Lung (tissue), 12 donors: Measurements from ENCODE around the gene AHNAK. TPM values are rescaled to one million over a fixed set of nuclear protein-coding genes. Genes with fewer than 3 reads are reported as not detected.

Experiments used
- ATAC-seq: fragments of 200-7000 bp; cut with Tn5 transposase; one replicate; pipeline ENCODE4 v1.9.1; 2020; ENCODE audit warnings: moderate number of reproducible peaks; ENCODE audit not compliant: insufficient read depth, low FRiP score
- DNase-seq, 3 donors: peaks; one replicate each; pipeline ENCODE4 v3.0.0-alpha.2; 2013 to 2017
- H3K27ac ChIP-seq, 2 donors: one replicate each; pipeline ENCODE4 v1.5.1; 2013; ENCODE audit warnings: mild to moderate bottlenecking in 2 of 2, moderate library complexity in 2 of 2, control low read depth in 1 of 2, inconsistent platforms in 1 of 2, low read depth in 1 of 2, low read length in 1 of 2
- H3K27me3 ChIP-seq, 3 donors: one replicate each; pipeline ENCODE4 v1.5.1; 2013; ENCODE audit warnings: low read length in 2 of 3; ENCODE audit not compliant: control insufficient read depth in 3 of 3, insufficient read depth in 3 of 3
- H3K36me3 ChIP-seq, 4 donors: one replicate each; pipeline ENCODE4 v1.5.1; 2013; ENCODE audit warnings: low read length in 4 of 4, mild to moderate bottlenecking in 1 of 4, moderate library complexity in 1 of 4; ENCODE audit not compliant: control insufficient read depth in 4 of 4, insufficient read depth in 4 of 4
- H3K4me1 ChIP-seq, 5 donors: one replicate each; pipeline ENCODE4 v1.5.1; 2013; ENCODE audit warnings: low read length in 5 of 5, mild to moderate bottlenecking in 2 of 5, moderate library complexity in 1 of 5; ENCODE audit not compliant: control insufficient read depth in 5 of 5, insufficient read depth in 5 of 5
- H3K4me3 ChIP-seq: one replicate; pipeline ENCODE4 v1.5.1; 2013; ENCODE audit warnings: mild to moderate bottlenecking, control low read depth, moderate library complexity
- H3K9ac ChIP-seq, 2 donors: one replicate each; pipeline ENCODE4 v1.5.1; 2013; ENCODE audit warnings: low read length in 2 of 2, control low read depth in 1 of 2; ENCODE audit not compliant: insufficient read depth in 1 of 2
- H3K9me3 ChIP-seq, 4 donors: one replicate each; pipeline ENCODE4 v1.5.1; 2013; ENCODE audit warnings: low read length in 3 of 4, mild to moderate bottlenecking in 1 of 4, moderate library complexity in 1 of 4; ENCODE audit not compliant: control insufficient read depth in 4 of 4, insufficient read depth in 3 of 4
- CTCF ChIP-seq: IDR thresholded peaks from 2 replicates; pipeline ENCODE4 v1.5.1; 2012; ENCODE audit warnings: mild to moderate bottlenecking; ENCODE audit errors: control extremely low read depth, extremely low read depth
- WGBS, 2 donors: extraction: QIAGEN DNeasy Blood & Tissue Kit; methylation state at CpG; one replicate each; pipeline ENCODE4 v1.1.7; 2013; 5-methylcytosine and 5-hydroxymethylcytosine counted together
- polyA plus RNA-seq, 2 donors: library from polyadenylated mRNA; stranded (reverse); fragments of 200-250 nt; gene quantifications; one replicate each; pipeline ENCODE4 v1.2.1, GENCODE V29; 2013
- total RNA-seq, 2 donors: library from RNA; depleted of rRNA in 1 of 2; stranded (reverse); fragments of >200 nt in 1 of 2; gene quantifications; one replicate each; pipeline ENCODE4 v1.2.1, GENCODE V29; 2014 to 2021
- donor health status: control.
- donor health status: control.
- donor health status: Bipolar disorder and iron deficiency.
- donor health status: healthy.
- donor health status: DM: yes; HTN: yes; CAD: no.

Gene AHNAK
- total and polyA plus RNA-seq, 4 donors = 66.5 to 707 (median 238) TPM

- ATAC-seq (peak; percentile 15), DNase-seq (peak; percentile 50 to 70 (median 64))
- Histone ChIP-seq H3K27ac (no peak overlapping the region), H3K9me3 (no peaks in the 10 kb centered on the region), H3K36me3 (no peaks in the 10 kb centered on the region), H3K4me3 (no peak overlapping the region), H3K9ac (no peak overlapping the region), H3K27me3 (no peaks in the 10 kb centered on the region), H3K4me1 (peaks cover 4 to 26% (median 17%) of the 10 kb centered on the region in 5 donors)
- TF ChIP-seq CTCF = no peak
- 69 to 79% methylated on average over 15 of the region's 15 CpGs for WGBS, 2 donors
Measured at GRCh38 chr11:62504158-62504973, 42.2 kb downstream of the AHNAK start.

GRCh38 chr11:62502030-62502730, 44.4 kb downstream of the AHNAK start:
- Histone ChIP-seq H3K4me1 (peaks cover 0 to 23% (median 13%) of the 10 kb centered on the region in 5 donors), H3K27ac (peak overlapping the region; percentile 60 to 77), H3K27me3 (no peaks in the 10 kb centered on the region), H3K9me3 (no peaks in the 10 kb centered on the region), H3K36me3 (no peaks in the 10 kb centered on the region), H3K9ac (no peak overlapping the region), H3K4me3 (no peak overlapping the region)
- TF ChIP-seq CTCF = no peak
- ATAC-seq (no peak), DNase-seq (no peak)
- WGBS, 2 donors = 19 to 21% methylated on average over 10 of the region's 10 CpGs

GRCh38 chr11:62501432-62501891, 45.1 kb downstream of the AHNAK start:
- no peak for TF ChIP-seq CTCF
- peak overlapping the region; percentile 46 to 77 for H3K27ac ChIP-seq
- ATAC-seq (no peak), DNase-seq (peak; percentile 48 to 65 (median 52))
- H3K27me3 ChIP-seq = no peaks in the 10 kb centered on the region
- no peaks in the 10 kb centered on the region for H3K9me3 ChIP-seq
- peaks cover 0 to 24% (median 13%) of the 10 kb centered on the region in 5 donors for H3K4me1 ChIP-seq
- WGBS, 2 donors = 43 to 69% methylated on average over 11 of the region's 11 CpGs
- no peak overlapping the region for H3K4me3 ChIP-seq
- H3K36me3 ChIP-seq = no peaks in the 10 kb centered on the region
- no peak overlapping the region for H3K9ac ChIP-seq
